Midbrain (tissue), 1 donor: ENCODE data around the gene RETREG1.

ENCODE experiments used
- DNase-seq: peaks from one replicate; lab custom pipeline; 2025; lab: John Stamatoyannopoulos, UW

Gene RETREG1

GRCh38 chr5:16580382-16580781 lies 36.4 kb downstream of the RETREG1 start:
- no peak for DNase-seq

GRCh38 chr5:16579142-16579847 lies 37.5 kb downstream of the RETREG1 start:
- peak; percentile 70 for DNase-seq

GRCh38 chr5:16578474-16578883 lies 38.3 kb downstream of the RETREG1 start:
- DNase-seq = peak; percentile 57

- no peak for DNase-seq
Measured at GRCh38 chr5:16577677-16578076, 39.1 kb downstream of the RETREG1 start.

GRCh38 chr5:16574789-16575721 lies 41.7 kb downstream of the RETREG1 start:
- DNase-seq = peak; percentile 85

- DNase-seq = no peak
Measured at GRCh38 chr5:16573401-16573800, 43.4 kb downstream of the RETREG1 start.

- DNase-seq = no peak
Measured at GRCh38 chr5:16572289-16573015, 44.3 kb downstream of the RETREG1 start.

GRCh38 chr5:16571016-16571415 lies 45.8 kb downstream of the RETREG1 start:
- DNase-seq = no peak

- no peak for DNase-seq
Measured at GRCh38 chr5:16570121-16570815, 46.5 kb downstream of the RETREG1 start.

GRCh38 chr5:16568875-16569580 lies 47.8 kb downstream of the RETREG1 start:
- DNase-seq = peak; percentile 94

- no peak for DNase-seq
Measured at GRCh38 chr5:16567365-16567764, 49.4 kb downstream of the RETREG1 start.

GRCh38 chr5:16565118-16565517 lies 51.7 kb downstream of the RETREG1 start:
- no peak for DNase-seq

- DNase-seq = no peak
Measured at GRCh38 chr5:16564248-16564867, 52.4 kb downstream of the RETREG1 start.

GRCh38 chr5:16563686-16564085 lies 53.1 kb downstream of the RETREG1 start:
- DNase-seq = no peak

- no peak for DNase-seq
Measured at GRCh38 chr5:16561660-16562059, 55.1 kb downstream of the RETREG1 start.

GRCh38 chr5:16559702-16560101 lies 57.1 kb downstream of the RETREG1 start:
- DNase-seq = no peak

GRCh38 chr5:16558984-16559629 lies 57.7 kb downstream of the RETREG1 start:
- peak; percentile 46 for DNase-seq

- peak; percentile 80 for DNase-seq
Measured at GRCh38 chr5:16557477-16557876, 59.3 kb downstream of the RETREG1 start.

GRCh38 chr5:16554110-16554509 lies 62.7 kb downstream of the RETREG1 start:
- no peak for DNase-seq
